Hematopoietic multipotent progenitor cell treated with erythropoietin and hydrocortisone succinate and interleukin-3 and kit ligand, for 6 days (in vitro differentiated cells): Measurements from ENCODE around the gene USF3.

Source experiments
- DNase-seq: peaks from one replicate; pipeline ENCODE4 v3.0.0-alpha.2; 2015

USF3 gene

DNA sequence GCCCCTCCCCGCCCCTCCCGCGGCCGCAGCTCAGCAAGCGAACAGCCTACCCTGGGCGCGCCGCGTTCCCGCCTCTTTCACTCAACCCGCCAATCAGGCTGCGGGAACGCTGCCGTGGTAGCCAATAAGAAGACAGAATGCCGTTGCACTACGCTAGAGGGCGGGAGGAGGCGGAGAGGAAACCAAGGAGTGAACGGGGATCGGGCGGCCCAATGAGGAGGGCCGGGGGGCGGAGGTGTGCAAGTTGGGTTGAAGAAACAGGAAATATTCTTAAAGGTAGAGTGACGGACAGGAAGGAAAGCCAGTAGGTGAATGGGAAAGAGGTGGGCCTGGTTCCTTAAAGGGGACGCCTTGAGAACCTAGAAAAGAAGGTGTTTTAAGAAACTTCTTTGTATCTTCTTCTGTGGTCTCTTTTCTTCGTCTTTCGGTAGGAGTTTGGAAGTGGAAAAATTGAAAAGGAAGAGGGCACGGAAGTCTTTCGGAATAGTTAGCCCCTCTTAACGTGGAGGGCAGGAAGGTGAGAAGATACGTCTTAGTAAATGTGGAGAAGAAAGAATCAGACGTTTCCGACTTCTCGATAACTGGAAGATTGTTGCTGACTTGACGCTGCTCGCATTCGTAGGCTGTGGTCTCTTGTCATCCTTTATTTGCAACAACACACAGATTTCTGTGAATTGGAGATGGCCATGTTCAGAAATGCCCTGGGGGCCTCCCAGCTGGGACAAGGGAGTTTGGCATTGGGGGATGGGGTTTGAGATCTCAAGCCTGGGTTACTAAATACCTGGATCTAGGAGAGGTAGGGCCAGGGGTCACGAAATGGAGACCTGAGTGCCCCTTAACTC, 437 bp upstream of the USF3 start:
- DNase-seq, result peak; percentile 99

DNA sequence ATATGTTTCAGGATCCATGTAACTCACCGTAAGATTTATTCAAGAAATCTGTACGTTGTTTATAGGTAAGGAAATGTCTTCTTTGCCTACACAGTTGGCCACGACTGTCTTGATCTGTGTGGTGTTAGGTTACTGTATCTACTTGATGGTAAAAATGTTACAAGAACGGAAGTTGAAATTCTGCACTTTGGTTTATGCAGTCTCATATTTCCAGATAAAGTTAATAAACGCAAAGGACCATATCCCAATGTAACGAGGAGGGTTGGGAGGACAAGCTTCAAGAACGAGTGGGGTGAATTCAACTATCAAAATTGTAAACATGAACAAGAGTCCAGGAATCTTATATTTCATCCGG, 1.0 kb downstream of the USF3 start:
- DNase-seq, result no peak

DNA sequence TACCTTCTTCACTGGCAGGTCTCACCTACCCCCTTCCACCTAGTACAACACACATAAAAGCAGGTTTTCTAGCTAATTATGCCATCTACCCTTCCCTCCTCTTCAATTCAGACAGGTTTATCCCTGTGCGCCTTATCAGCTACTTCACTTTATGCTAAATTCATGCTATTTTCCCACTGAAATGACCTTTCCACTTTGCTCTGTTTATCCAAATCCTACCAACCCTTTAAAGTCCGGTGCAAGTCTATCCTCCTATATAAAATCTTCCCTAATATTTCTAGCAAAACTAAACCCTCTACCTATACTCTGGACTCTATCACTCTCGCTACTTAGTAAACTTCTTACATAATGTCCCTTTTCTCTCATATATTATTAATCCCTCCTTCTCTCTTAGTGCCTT, 6.0 kb downstream of the USF3 start:
- no peak for DNase-seq

DNA sequence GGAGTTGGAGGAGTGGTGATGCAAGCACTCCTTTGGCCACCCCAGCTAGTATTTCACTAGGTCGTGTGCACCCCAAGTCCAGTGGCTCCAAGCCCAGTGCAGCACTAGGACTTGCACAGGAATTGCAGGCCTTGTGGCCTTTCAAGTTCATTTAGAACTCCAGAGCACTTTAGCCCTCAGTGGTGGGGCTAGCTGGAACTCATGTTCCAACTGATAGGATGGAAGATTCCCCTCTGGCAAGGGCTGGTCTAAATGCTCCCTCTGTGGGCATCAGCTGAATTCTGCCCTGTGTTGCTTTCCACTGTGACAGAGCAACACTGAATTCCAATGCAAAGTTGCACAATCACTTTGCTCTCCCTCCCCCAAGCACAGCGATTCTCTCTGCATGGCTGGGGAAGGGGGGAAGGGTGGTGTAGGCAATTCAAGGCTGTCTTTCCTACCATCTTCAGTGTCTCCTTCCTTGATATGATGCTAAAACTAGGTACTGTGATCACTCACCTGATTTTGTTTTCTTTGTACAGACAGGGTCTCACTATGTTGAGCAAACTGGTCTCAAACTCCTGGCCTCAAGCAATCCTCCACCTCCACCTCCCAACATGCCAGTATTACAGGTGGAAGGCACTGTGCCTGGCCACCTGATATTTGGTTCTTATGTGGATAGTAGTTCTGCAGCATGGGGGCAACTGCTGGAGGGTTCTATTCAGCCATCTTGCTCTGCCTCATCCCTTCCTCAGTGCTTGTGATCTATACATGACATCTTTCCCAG, 10.3 kb downstream of the USF3 start:
- DNase-seq, result no peak

DNA sequence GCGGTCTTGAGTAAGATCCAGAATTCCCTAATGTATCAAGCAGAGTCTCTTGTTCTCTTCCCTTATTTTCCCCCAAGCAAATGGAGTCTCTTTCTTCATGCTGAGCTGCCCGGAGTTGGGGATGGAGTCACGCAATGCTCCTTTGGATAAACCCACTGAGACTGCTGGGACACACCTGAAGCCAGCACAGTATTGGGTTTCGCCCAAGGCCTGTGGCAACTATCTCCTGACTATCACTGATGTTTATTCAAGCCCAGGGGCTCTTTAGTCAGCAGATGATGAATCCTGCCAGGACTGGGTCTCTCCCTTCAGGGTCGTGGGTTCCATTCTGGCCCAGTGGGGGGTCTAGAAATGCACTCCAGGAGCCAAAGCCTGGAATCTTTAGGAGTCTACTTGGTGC, 11.3 kb downstream of the USF3 start:
- DNase-seq, result no peak

DNA sequence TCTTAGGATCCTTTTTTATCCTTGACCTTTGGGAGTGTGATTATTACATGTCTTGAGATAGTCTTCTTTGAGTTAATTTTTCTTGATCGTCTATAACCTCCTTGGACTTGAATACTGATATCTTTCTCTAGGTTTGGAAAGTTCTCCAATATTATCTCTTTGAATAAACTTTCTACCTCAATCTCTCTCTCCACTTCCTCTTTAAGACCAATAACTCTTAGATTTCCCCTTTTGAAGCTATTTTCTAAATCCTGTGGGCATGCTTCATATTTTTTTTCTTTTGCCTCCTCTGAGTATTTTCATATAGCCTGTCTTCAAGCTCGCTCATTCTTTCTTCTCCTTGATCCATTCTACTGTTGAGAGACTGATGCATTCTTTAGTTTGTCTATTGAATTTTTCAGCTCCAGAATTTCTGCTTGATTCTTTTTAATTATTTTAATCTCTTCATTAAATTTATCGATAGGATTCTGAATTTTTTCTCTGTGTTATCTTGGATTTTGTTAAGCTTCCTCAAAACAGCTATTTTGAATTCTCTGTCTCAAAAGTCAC, 12.1 kb downstream of the USF3 start:
- DNase-seq, result no peak

DNA sequence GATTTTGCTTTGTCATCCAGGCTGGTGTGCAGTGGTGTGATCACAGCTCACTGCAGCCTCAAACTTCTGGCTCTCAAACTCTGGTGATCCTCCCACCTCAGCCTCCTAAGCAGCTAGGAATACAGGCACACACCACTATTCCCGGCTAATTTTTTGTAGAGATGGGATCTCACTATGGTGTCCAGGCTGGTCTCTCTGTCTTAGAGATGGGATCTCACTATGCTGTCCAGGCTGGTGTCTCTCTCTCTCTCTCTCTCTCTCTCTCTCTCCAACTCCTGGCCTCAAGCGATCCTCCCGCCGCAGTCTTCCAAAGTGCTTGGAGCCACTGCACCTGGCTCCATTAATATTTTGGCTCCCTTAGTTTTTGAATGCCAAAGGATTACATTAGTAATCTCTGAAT, 17.7 kb downstream of the USF3 start:
- DNase-seq, result no peak

DNA sequence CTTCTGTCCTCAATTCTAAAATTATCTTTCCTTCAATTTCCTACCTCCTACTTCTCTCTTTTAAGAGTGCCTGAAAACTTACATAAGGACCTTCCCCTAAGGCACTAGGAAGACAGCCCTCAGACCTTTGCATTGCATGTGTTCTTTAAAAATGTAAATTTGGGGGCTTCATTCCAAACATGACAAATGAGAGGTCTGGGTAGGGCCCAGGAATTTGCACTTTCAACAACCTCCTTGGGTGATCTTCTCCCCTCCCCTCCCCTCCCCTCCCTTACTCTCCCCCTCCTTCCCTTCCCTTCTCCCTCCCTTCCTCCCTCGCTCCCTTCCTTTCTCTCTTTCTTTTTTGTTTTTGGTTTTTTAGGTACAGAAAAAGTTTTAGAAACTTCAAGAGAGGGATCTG, 18.7 kb downstream of the USF3 start:
- DNase-seq, result no peak

DNA sequence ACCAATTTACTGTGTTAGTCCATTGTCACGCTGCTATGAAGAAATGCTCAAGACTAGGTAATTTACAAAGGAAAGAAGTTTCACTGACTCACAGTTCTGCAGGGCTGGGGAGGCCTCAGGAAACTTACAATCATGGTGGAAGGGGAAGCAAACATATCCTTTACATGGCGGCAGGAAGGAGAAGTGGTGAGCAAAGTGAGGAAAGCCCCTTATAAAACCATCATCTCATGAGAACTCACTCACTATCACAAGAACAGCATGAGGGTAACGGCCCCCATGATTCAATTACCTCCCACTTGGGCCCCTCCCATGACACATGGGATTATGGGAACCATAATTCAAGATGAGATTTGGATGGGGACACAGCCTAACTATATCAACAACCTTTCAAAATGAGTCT, 20.2 kb downstream of the USF3 start:
- no peak for DNase-seq

DNA sequence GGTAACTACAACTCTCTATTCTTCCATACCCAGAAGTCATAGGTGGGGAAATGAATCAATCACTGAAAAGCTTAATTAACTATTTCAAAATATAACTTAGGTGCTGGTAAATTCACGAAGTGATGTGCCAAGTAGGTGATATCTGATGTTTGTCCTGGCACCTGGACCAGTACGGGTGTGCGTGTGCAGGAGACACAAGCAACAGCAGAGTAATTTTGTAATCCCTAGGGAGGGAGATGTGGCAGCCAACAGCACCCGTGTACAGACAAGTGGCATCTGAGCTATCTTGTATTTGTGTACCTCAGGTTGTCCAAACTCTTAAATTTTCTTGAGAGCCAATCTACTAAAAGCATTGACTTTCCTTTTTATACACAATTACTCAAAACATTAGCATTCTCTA, 22.8 kb downstream of the USF3 start:
- no peak for DNase-seq

DNA sequence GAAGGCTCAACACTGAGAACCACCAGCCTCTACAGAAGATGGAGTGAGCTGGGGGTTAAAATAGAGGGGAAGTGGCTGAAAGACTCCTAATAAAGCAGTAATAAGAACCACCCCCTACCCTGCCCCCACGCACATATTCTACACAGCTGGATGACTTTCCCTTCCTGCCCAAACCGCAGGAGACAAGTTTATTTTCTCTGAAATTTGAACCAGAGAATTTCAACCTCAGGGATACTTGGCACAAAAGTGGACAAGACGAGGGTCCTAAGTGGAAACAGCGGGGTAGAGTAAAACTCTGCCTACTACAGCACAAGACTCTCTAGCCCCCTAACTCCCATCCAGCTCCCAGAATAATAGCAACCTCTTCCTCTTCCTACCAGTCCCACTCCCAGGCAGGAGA, 28.4 kb downstream of the USF3 start:
- peak; percentile 15 for DNase-seq

DNA sequence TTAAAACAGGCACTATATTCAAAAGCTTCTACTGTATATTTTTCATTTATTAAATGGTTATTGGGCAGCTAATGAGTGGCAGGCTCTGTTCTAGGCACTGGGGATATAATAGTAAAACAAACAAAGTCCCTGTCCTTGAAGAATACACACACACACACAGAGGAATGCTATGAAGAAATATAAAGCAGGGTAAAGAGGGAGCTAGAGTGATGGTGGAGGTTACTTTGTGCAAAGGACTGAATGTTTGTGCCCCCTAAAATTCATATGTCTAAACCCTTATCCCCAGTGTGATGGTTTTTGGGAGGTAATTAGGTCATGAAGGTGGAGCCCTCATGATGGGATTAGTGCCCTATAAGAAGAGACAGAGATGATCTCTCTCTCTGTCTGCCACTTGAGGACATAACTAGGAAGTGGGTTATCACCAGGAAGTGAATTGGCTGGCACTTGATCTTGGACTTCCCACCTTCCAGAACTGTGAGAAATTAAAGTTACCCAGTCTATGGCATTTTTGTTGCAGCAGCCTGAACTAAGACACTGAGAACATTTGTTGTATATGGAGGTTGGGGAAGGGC, 31.8 kb downstream of the USF3 start:
- DNase-seq, result no peak

DNA sequence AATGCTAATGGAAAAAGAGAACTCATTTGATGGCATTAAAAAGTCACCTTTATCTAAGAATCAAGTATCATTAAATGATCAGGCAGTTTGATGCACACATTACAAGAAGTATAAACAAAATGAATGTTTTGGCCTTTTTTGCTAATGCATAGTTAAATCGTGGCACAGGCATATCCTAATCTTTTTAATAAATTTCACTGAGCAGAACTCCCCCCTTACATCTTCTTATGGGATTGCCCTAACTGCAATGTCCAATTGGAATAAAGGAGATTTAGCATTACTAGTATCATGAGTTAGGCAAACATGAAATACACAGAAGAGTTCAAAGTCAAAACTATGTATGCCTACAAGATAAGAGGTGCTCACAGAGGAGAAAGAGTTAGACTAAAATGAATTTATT, 32.7 kb downstream of the USF3 start:
- DNase-seq, result no peak

DNA sequence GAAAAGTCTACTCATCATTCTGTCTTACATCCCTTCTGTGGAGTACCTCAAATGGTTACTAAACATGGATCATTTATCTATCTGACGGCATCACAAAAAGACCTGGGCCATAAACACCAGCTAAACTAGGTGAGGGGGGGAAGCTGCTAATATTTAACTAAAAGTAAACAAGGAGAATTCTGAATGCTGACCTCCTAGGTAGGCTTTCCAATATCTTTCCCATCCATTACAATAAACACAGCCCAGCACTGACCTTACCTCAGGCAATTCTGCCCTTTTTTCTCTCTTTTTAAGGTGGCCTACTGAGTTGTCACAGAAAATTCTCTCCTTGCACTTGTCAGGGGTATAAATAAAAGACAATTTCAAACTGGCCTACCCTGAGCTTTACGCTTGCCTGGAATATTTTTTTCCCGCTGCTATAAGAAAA, 33.1 kb downstream of the USF3 start:
- no peak for DNase-seq

DNA sequence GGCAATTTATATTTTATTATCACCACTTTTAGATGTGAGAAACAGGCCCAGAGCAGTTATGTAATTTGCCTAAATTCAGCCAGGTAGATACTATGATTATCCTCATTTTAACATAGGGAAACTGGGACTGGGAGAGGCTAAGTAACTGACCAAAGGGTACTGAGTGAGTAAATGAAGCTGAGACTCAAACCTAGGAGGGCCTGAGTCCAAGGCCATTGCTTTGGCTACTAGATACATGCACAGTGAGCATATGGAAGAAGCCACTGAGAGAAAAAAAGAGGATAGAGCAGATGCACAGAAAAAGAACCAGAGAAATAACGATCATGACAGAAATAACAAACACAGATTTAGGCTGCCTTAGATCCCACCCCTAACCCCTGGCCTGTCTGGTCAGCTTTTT, 33.6 kb downstream of the USF3 start:
- no peak for DNase-seq

DNA sequence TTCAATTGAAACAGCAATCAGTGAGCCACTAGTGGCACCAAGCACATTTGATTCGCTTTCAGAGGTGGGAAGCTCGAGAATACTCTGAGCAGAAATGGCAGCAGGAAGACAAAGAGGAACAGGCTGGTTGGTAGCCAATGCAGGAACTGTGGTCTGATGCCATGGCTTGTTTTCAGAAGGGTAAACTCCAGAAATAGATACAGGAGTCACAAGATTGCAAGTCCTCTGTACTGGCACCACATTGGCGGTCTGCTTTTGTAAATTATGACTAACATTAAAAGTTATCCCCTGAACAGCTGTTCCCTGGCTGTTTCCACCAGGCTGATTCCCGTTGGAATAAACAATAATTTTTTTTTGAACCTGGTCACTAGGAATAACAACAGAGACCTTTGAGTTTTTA, 35.5 kb downstream of the USF3 start:
- DNase-seq, result no peak

DNA sequence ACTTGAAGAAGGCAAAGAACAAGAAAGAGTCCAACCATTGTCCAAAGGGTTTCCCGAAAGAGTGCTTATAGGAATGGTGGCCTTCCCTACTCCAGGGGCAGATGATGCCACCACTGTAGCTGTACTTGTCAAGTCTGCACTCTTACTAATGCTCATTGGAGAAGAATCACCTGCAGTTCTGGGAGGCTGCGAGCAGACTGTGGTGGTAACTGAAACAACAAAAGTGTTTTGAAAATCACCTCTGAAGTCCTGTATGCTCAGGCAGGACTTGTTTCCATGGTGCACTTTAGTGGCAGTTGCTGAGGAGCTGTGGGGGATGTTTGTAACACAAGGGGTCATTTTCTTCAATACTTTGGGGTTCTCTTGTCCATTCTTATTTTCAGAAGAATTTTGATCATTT, 36.0 kb downstream of the USF3 start:
- no peak for DNase-seq

DNA sequence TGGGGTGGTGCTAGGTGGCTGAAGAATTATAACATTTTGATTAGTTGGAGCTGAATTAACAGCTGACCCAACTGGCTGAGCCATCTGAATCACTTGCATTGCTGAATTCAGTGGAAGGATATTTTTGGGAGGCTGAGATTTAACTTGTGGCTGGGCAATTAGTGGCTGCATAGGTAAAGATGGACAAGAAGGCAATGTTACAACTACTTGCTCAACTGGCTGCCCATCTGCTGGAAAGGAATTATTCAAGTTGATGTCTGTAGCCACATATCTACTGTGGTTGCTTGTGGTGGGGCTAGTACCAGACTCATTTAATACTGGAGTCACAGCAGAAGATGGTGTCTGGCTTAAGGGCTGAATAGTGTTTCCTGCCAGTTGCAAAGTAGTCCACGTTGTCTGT, 36.4 kb downstream of the USF3 start:
- no peak for DNase-seq

DNA sequence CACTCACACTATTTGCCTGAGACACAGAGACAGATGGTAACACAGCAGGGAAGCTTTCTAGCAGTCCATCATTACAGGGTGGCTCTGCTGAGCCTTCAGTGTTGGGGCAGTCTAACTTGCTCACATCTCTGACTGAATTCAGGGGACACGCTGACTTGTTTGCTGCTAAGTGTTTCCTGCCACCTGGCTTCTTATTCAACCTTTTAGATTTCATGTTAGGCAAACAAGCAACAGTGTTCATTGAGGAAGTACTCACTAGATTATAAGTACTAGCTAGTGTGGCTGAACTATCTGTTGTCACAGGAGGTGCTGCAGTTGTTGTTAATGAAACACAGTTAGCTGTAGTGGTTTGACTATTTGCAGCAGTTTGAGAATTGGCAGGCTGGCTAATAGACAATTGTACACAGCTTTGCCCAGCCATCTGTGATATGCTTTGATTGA, 37.3 kb downstream of the USF3 start:
- no peak for DNase-seq

DNA sequence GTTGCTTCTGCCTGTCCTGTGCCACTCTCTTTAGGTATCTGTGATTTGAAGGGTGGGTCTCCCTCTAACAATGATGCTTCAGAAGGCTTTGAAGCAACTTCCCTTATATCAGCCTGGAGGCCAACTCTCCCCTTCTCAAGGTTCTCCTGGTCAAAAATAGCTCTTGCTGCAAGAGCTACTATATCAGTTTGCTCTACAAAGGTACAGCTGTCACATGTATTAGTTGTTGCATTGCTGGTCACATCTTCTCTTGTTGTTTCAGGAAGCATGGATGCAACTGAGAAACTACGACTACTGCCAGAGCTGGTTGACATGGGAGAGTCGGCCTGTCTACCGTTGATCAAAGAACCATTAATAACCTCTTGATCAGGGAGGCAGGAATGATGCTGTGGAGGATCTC, 38.3 kb downstream of the USF3 start:
- no peak for DNase-seq

DNA sequence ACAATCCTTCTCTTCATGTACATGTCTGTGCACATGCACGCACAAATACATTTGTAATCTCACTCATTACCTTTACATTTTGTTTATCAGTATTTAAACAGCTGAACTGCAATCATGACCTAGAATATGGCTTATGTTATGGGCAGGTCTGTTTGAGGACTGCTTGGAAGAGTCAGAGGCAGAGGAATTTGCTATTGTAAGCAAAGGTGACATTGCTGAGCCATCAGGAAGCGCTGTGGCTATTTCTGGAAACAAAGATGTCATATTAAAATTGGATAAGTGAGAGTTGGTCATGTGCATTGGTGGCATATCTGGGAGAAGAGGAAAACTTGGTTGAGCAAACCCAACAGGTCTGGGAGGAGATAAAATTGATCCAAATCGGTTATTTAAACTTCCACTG, 41.6 kb downstream of the USF3 start:
- no peak for DNase-seq

DNA sequence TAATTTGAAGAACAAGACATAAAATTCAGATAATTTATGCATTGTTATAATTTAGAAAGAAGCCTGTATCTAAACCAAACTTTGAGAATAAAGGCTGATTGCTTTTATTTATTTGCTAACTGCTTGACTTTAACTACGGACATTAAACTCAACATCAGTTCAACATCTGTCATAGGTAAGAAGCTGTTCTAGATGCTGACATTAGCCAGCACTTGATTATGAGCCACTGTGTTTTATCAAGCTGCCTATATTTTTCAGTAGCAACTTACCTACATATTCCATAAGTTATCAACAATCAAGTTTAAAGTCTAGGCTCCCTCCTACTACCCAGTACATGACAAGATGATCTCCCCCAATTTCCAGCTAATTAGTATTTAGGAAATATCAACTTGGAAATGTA, 42.1 kb downstream of the USF3 start:
- DNase-seq, result no peak

DNA sequence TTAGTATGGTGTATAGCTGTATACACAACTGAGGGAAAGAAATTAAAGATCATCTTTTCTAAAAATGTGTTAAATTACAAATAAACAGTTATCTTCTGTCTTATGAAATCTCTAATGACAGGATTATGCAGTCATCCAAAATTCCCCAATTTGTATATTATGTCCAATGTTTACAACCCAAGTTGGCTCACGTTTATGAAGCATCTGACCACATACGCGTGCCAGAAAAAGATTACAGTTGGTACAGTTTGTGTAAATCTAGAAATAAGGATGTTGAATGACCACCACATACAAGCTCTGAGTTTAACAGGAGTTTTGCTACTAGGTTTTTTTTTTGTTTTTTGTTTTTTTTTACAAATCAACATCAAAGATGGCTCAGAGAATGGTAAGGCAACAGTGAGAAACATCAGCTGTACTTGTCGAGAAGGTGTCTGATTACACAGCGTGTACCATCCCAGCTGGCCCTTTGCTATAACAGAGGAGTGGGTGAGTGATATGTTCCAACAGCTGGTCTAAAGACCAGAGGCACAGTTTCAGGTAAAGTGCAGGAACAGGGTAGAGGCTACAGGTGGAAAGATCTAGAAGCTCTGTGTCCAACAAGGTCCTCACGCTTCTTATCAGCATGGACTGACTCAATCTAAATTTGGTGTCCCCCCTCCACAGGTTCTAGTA, 47.1 kb downstream of the USF3 start:
- DNase-seq, result no peak
